ENCODE data around the gene HOXB4.

Gene HOXB4

DNA sequence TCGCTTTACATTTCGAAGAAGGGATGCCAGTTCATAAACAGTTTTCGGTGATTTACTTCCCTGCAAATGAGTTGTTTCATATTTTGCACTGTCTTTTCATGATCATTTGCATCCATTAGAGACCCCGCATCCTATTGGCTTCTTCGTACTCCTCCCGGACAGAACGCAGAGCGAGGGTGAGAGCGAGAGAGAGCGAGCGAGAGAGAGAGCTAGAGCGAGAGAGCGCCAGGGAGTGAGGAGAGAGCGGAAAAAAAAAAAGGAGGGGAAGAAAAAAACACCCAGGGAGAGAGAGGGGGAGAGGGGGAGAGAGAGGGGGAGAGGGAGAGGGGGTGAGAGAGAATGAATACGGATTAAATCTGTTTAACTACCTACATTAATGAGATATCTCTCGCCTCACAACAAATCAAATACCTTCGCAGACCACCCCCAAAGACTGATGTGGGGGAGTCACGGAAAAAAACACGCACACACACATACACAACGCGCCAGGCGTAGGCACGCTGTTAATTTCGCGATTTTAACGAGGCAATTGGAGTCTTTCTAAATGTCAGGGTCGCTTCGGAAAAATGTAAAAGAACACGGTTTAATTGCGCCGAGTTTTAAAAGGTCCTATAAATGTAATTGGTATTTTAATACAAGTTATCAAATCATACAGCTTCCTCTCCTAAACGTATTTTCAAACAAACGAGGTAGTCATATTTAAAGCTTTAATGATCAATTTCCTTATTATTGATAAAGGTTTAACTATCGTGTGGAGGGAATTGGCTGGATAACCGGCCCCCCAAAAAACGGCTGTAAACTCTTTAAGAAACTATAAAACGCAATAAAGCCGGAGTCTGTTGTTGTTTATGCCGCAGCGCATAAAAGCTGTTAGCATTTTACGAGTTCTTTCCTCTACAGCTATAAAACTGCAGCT lies 37.2 kb upstream of the HOXB4 start, which contains the start of gene HOXB8:
Gene HOXB8 (minus strand): TSS at position 246 of the 916 bp plus-strand sequence. CDS start 588 bp downstream, outside the sequence.
- no peak for DNase-seq (ENCODE audit: low read depth in 2 of 2)

DNA sequence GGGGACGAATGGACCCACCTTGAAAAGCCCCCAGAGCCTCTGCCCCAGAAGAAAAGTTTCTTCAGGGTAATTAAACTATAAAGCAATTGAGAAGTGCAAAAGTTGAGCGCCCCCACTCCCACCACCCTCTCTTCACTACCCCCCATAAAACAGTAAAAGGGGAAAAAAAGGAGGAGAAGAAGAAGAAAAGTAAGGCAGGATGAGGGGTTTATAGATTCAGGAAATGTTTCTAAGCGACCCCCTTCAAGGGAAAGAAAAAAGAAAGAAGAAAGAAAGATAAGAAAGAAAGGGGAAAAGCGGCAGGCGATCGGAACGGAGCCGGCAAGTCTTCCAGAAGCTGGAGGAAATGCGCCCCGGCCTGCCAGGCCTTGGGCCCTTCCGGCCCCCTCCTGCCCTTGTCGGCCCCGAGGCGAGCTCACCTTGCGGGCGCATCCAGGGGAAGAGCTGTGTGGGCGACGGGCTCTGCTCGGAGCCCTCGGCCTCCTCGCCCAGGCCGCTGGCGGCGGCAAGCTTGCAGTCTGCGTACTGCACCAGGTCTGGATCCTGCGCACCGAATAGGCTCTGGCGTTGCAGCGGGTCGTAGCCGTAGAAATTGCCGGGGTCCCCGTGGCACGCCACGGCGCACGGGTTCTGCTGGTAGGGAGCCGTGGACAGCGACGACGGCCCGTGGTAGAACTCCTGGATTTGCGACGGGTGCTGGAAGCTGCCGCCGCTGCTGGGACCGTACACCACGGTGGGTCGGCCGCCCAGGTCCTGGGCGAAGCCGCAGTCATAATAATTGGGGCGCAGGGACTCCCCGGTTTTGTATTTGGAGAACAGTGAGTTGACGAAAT lies 35.9 kb upstream of the HOXB4 start:
- DNase-seq (ENCODE audit: low read depth in 2 of 2) = no peak

DNA sequence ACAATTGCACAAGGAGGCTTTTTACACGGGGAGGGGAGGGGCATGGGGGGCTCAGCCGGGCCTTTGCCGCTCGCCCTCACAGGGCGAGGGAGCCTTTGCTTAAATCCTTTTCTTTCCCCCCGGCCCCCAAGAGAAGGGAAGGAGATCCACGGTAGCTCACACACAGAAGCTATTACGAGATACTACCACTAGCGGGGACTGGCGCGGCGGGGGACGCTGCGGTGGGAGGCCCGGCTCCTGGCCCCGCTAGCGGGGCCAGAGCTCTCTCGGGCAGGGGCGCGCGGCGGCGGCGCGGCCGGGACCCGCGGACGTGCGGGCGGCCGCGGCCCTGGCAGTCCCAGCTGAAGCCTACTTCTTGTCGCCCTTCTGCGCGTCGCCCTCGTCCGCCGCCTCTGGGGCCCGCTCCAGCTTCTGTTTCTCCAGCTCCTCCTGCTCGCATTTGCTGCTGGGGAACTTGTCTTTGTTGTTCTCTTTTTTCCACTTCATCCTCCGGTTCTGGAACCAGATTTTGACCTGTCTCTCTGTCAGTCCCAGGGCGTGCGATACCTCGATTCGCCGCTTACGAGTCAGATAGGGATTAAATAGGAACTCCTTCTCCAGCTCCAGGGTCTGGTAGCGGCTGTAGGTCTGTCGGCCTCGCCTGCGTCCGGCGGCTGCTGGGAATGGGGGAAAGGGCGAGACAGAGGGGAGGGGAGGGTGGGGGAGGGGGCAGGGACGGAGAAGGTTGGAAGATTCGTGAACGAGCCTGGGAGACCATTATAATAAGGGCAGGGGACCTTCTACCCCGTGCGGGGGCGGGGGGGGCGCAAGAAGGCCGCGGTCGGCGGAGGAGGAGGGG lies 34.9 kb upstream of the HOXB4 start:
- no peak for DNase-seq (ENCODE audit: low read depth in 2 of 2)

DNA sequence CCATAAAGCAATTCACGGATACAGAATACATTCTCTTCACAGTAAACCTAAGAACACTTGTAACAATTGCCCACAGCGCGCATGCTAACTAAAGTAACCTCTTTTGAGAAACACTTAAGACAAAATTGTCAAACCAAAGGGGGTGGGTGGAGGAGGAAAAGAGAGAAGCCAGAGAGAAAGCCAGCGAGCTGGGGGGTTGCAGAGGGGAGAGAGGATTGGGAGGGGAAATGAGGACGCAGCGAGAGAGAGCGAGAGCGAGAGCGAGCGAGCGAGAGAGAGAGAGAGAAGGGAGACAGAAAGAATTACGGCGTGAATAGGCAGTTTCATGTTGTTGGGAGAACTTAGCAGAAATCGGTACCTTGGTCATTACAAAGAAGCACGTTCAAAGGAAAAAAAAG lies 34.3 kb upstream of the HOXB4 start:
- no peak for DNase-seq (ENCODE audit: low read depth in 2 of 2)

- DNase-seq (ENCODE audit: low read depth in 2 of 2) = no peak
Measured at GRCh38 chr17:48611681-48612455, 33.7 kb upstream of the HOXB4 start.

- no peak for DNase-seq (ENCODE audit: low read depth in 2 of 2)
Measured at GRCh38 chr17:48611213-48611612, 33.1 kb upstream of the HOXB4 start.

DNA sequence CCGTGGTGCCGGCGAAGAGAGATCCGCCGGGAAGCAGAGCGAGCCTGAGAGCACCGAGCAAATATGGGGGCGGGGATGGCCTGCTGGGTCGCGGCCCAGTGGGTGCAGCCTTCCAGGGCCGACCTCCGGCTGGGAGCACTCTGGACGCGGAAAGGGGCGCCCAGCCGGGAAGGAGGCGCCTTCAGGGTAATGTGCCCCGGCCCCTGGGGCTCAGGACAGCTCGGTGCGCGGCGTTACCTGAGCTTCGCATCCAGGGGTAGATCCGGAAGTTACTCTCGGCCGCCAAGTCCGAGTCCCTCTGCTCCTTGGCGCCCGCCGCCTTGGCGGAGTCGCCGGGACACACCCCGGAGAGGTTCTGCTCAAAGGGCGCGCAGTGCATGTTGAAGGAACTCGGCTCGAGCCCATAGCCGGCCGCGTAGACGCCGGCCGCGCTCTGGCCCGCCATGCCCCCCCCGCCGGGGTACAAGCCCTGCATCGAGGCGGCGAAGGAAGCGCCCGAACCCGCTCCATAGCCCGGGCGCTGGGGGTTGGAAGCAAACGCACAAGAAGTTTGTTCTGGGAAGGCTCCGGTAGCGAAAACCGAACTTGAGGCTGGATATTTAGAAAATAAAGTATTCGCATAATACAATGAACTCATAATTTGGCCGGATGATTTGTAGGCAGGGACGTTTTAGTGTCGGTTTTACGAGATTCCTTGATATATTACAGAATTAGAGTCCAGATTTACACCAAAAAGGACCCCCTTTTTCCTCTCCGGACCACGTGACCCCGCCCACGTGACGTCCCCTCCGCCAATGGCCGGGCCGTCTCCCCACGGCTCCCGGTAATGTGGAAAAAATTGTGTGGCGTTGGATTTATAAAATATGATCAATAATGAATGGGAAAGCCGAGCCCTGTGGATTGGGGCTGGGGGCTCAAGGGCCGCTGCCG lies 32.4 kb upstream of the HOXB4 start, which contains the start of gene HOXB7:
Gene HOXB7 (minus strand): TSS at position 736 of the 930 bp plus-strand sequence. CDS start 99 bp downstream, at position 637.
- no peak for DNase-seq (ENCODE audit: low read depth in 2 of 2)

GRCh38 chr17:48609759-48610281 lies 31.7 kb upstream of the HOXB4 start:
- DNase-seq (ENCODE audit: low read depth in 2 of 2) = no peak

DNA sequence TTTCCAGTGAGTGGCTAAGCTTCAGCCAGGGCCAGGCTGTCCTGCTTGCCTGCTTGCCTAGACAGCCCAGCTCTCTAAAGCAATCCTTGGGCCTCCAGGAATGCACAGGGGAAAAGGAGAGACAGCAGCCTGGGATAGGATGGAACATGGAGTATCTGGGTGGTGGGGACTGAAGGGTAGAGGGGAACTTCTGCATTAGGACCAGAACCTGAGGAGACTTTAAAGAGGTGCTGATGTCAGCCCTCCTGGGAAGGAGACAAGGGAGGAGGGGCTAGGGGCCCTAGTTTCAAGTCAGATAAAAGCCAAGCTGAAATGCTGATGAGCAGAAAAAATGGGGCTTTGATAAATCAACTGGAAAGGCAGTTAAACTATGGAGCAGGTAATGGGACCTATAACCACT lies 30.9 kb upstream of the HOXB4 start:
- no peak for DNase-seq (ENCODE audit: low read depth in 2 of 2)

DNA sequence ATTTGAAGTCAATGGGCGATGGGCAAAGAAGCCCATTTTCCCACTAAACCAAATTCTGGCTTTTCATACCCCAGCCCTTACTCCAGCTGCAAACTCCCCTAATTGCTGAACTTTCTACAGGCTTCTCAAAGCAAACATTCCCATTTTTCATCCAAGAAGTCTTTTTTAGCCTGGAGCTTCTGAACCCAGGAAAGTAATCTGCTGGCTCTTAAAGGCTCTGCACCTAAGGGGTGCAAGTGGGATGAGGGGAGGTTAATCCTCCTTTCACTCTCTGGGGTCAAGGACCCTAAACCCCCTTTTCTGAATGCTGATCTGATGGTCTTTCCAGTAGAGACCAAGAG lies 30.3 kb upstream of the HOXB4 start:
- no peak for DNase-seq (ENCODE audit: low read depth in 2 of 2)

GRCh38 chr17:48606892-48607614 lies 28.9 kb upstream of the HOXB4 start:
- DNase-seq (ENCODE audit: low read depth in 2 of 2) = no peak

GRCh38 chr17:48605991-48606891 lies 28.1 kb upstream of the HOXB4 start:
- no peak for DNase-seq (ENCODE audit: low read depth in 2 of 2)

- DNase-seq (ENCODE audit: low read depth in 2 of 2) = no peak
Measured at GRCh38 chr17:48605409-48605919, 27.3 kb upstream of the HOXB4 start.

GRCh38 chr17:48604770-48605329 lies 26.7 kb upstream of the HOXB4 start, which contains the start of gene HOXB6:
TSS of gene HOXB6 (minus strand) at chr17:48604986. CDS start at chr17:48598150, 6,836 bp downstream.
- DNase-seq (ENCODE audit: low read depth in 2 of 2) = no peak

DNA sequence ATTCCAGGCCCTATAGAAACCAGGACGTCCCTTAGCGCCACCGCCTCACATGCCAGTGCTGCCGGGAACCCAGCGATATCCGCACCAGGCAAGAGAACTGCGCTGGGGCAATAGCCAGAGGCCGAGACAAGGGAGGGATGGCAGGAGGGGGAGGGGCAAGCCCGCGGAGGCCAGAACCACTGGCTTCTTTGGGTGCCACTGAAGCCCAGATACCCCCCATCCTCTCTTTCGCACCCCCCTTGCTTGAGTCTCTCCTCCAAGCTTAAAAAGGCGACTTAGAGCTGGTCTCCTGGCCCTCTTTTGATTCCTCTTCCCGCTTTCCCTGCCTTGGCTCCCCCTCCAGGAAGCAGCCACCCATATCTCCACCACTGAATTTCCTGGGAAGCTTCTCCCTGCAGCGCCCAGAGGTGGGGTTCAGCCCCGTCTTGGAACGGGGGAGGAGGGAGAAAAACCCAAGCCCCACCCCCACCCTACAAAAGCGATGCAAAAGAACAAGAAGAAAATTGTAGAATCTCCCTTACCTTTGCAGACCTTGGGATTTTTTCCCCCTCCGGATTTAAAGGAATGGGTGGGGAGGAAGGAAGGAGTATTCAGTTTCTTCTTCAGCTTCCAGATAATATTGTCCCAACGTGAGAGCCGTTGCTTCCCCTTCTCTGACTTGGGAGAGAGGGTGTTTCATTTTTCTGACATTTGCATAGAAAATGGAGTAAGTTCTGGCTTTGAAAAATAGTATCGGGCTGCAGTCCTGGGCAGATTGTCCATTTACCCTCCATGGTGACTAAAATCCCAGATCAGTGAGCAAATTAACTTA lies 26.0 kb upstream of the HOXB4 start:
- no peak for DNase-seq (ENCODE audit: low read depth in 2 of 2)

All from fibroblast of skin of left biceps (primary cell).